ENCODE results near the gene MPPED2. TPM values are rescaled to one million over a fixed set of nuclear protein-coding genes. Genes with fewer than 3 reads are reported as not detected.

MPPED2 gene
- total and polyA plus RNA-seq, 2 of the 13 experiments (the other 11 are each of a cell fraction or from before 2014, with no cell fraction given), result not detected

- TF ChIP-seq, protein P1, sequence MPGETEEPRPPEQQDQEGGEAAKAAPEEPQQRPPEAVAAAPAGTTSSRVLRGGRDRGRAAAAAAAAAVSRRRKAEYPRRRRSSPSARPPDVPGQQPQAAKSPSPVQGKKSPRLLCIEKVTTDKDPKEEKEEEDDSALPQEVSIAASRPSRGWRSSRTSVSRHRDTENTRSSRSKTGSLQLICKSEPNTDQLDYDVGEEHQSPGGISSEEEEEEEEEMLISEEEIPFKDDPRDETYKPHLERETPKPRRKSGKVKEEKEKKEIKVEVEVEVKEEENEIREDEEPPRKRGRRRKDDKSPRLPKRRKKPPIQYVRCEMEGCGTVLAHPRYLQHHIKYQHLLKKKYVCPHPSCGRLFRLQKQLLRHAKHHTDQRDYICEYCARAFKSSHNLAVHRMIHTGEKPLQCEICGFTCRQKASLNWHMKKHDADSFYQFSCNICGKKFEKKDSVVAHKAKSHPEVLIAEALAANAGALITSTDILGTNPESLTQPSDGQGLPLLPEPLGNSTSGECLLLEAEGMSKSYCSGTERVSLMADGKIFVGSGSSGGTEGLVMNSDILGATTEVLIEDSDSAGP (CRISPR knock-in tag; IDR thresholded peaks at IDR 0.05; ENCODE audit: borderline replicate concordance), result peak; percentile 19; the same call in 1 of the 2 replicates
- TF ChIP-seq KAT7 (CRISPR knock-in tag; IDR thresholded peaks at IDR 0.05; ENCODE audit: borderline replicate concordance) (no peak), NRL (CRISPR knock-in tag; IDR thresholded peaks at IDR 0.05; ENCODE audit: borderline replicate concordance) (no peak), ZNF777 (CRISPR knock-in tag; IDR thresholded peaks at IDR 0.05) (0 out of 2 replicates have a peak, but pooled peaks have one; percentile 22), UBTF (CRISPR knock-in tag; IDR thresholded peaks at IDR 0.05) (peak; percentile 53; the same call in 1 of the 2 replicates), GABPB1 (CRISPR knock-in tag; IDR thresholded peaks at IDR 0.05) (peak; percentile 49; the same call in 1 of the 2 replicates), RAD21 (CRISPR knock-in tag; IDR thresholded peaks at IDR 0.05) (0 out of 2 replicates have a peak, but pooled peaks have one; percentile 20)
- TF ChIP-seq, protein P2, sequence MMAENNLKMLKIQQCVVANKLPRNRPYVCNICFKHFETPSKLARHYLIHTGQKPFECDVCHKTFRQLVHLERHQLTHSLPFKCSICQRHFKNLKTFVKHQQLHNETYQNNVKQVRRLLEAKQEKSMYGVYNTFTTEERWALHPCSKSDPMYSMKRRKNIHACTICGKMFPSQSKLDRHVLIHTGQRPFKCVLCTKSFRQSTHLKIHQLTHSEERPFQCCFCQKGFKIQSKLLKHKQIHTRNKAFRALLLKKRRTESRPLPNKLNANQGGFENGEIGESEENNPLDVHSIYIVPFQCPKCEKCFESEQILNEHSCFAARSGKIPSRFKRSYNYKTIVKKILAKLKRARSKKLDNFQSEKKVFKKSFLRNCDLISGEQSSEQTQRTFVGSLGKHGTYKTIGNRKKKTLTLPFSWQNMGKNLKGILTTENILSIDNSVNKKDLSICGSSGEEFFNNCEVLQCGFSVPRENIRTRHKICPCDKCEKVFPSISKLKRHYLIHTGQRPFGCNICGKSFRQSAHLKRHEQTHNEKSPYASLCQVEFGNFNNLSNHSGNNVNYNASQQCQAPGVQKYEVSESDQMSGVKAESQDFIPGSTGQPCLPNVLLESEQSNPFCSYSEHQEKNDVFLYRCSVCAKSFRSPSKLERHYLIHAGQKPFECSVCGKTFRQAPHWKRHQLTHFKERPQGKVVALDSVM (CRISPR knock-in tag; IDR thresholded peaks at IDR 0.05), result no peak
- TF ChIP-seq, protein P3, sequence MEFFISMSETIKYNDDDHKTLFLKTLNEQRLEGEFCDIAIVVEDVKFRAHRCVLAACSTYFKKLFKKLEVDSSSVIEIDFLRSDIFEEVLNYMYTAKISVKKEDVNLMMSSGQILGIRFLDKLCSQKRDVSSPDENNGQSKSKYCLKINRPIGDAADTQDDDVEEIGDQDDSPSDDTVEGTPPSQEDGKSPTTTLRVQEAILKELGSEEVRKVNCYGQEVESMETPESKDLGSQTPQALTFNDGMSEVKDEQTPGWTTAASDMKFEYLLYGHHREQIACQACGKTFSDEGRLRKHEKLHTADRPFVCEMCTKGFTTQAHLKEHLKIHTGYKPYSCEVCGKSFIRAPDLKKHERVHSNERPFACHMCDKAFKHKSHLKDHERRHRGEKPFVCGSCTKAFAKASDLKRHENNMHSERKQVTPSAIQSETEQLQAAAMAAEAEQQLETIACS (CRISPR knock-in tag; IDR thresholded peaks at IDR 0.05), result peak; percentile 74
These were observed at the start of gene MPPED2 (continued) for GRCh38 chr11:30586251-30587144.
